DND-41 (cell line): ENCODE measurements around the gene WDR89.

Experiments
- CTCF ChIP-seq: IDR thresholded peaks from 2 replicates; pipeline ENCODE4 v1.5.1; 2012; ENCODE audit warnings: borderline replicate concordance, low read length, moderate library complexity, mild to moderate bottlenecking; ENCODE audit not compliant: poor library complexity, severe bottlenecking; ENCODE audit errors: extremely low read depth
- EZH2 ChIP-seq: IDR thresholded peaks from 3 replicates; pipeline ENCODE4 v1.6.1; 2012; ENCODE audit warnings: borderline replicate concordance, low read depth, mild to moderate bottlenecking, moderate library complexity, low read length, inconsistent platforms; ENCODE audit not compliant: severe bottlenecking

- no peak for TF ChIP-seq CTCF
- TF ChIP-seq EZH2, result no peak
Observed at GRCh38 chr14:63547798-63548335, 93.8 kb downstream of the WDR89 start.
